T follicular helper cell (primary cell): ENCODE results near the gene SIAH1.
"Not testable (repeated sequence)": the region's sequence is repeated elsewhere in the genome, so short reads cannot be mapped to it uniquely, and the experiment has no call there.

ENCODE experiments used
- DNase-seq: peaks from one replicate; pipeline ENCODE4 v3.0.0-alpha.2; 2020; ENCODE audit warnings: low read depth
- total RNA-seq, 2 experiments: gene quantifications; one replicate each; lab custom pipeline; 2026; lab: John Stamatoyannopoulos, UW

Gene SIAH1
- 22.3 to 28.9 reads per million in 2 experiments for total RNA-seq

GRCh38 chr16:48385253-48386150 lies at the start of gene SIAH1:
TSS of gene SIAH1 (minus strand) at chr16:48385413. CDS start at chr16:48362428, 22,985 bp downstream.
- peak; percentile 81 for DNase-seq

- DNase-seq, result no peak
Observed at GRCh38 chr16:48434653-48435317, 49.6 kb upstream of the SIAH1 start.

- DNase-seq, result no peak
Observed at GRCh38 chr16:48433850-48434530, 48.8 kb upstream of the SIAH1 start.

GRCh38 chr16:48433116-48433849 lies 48.1 kb upstream of the SIAH1 start:
- DNase-seq, result no peak

GRCh38 chr16:48432136-48432535 lies 46.9 kb upstream of the SIAH1 start:
- DNase-seq, result no peak

- no peak for DNase-seq
Observed at GRCh38 chr16:48430890-48431289, 45.7 kb upstream of the SIAH1 start.

GRCh38 chr16:48426244-48427141 lies 41.3 kb upstream of the SIAH1 start:
- no peak for DNase-seq

GRCh38 chr16:48422537-48422936 lies 37.3 kb upstream of the SIAH1 start:
- DNase-seq, result no peak

GRCh38 chr16:48421741-48422140 lies 36.5 kb upstream of the SIAH1 start:
- DNase-seq, result no peak

GRCh38 chr16:48420437-48420836 lies 35.2 kb upstream of the SIAH1 start:
- DNase-seq, result no peak

- DNase-seq, result not testable (repeated sequence)
Observed at GRCh38 chr16:48416617-48417016, 31.4 kb upstream of the SIAH1 start.

- no peak for DNase-seq
Observed at GRCh38 chr16:48413272-48413671, 28.1 kb upstream of the SIAH1 start.

- no peak for DNase-seq
Observed at GRCh38 chr16:48409839-48410632, 24.8 kb upstream of the SIAH1 start.

GRCh38 chr16:48408688-48409087 lies 23.5 kb upstream of the SIAH1 start:
- no peak for DNase-seq

- no peak for DNase-seq
Observed at GRCh38 chr16:48405907-48406306, 20.7 kb upstream of the SIAH1 start.

GRCh38 chr16:48405153-48405552 lies 19.9 kb upstream of the SIAH1 start:
- DNase-seq, result no peak

- DNase-seq, result not testable (repeated sequence)
Observed at GRCh38 chr16:48402547-48402946, 17.3 kb upstream of the SIAH1 start.

GRCh38 chr16:48395375-48395774 lies 10.2 kb upstream of the SIAH1 start:
- no peak for DNase-seq

- no peak for DNase-seq
Observed at GRCh38 chr16:48394355-48394703, 9.1 kb upstream of the SIAH1 start.
